GM12891 (cell line): ENCODE data around the gene ATP10D.

Source experiments
- DNase-seq: peaks from one replicate; pipeline ENCODE4 v3.0.0; 2011; ENCODE audit warnings: low spot score; ENCODE audit not compliant: insufficient read length
- FAIRE-seq: peaks from 2 replicates; lab custom pipeline; 2011; peaks lifted over from hg19 to GRCh38; lab: Jason Lieb, UNC
- PAX5 ChIP-seq: IDR thresholded peaks from 2 replicates; pipeline ENCODE4 v1.6.1; 2011; ENCODE audit warnings: low read length, moderate library complexity, mild to moderate bottlenecking; ENCODE audit not compliant: insufficient read depth, severe bottlenecking
- POLR2A ChIP-seq: IDR thresholded peaks from 2 replicates; pipeline ENCODE4 v1.6.1; 2011; ENCODE audit warnings: low read depth, low read length, control low read depth
- POLR2AphosphoS5 ChIP-seq: IDR thresholded peaks from 2 replicates; pipeline ENCODE4 v1.6.1; 2011; ENCODE audit warnings: low read depth, low read length, control low read depth
- POU2F2 ChIP-seq: IDR thresholded peaks from 2 replicates; pipeline ENCODE4 v1.6.1; 2011; ENCODE audit warnings: low read depth, mild to moderate bottlenecking, control low read depth, low read length, moderate library complexity
- SPI1 ChIP-seq: IDR thresholded peaks from 2 replicates; pipeline ENCODE4 v1.6.1; 2011; ENCODE audit warnings: low read depth, low read length, control low read depth
- TAF1 ChIP-seq: IDR thresholded peaks from 2 replicates; pipeline ENCODE4 v1.6.1; 2011; ENCODE audit warnings: low read depth, low read length, control low read depth

The ATP10D gene

GRCh38 chr4:47570816-47571215 lies 85.7 kb downstream of the ATP10D start:
- no peak for TF ChIP-seq SPI1
- TF ChIP-seq PAX5: no peak
- TF ChIP-seq POLR2AphosphoS5: no peak
- TF ChIP-seq POLR2A: no peak
- TF ChIP-seq POU2F2: no peak
- TF ChIP-seq TAF1: no peak
- FAIRE-seq: no peak
- DNase-seq: no peak

- FAIRE-seq (no peak), DNase-seq (no peak)
- TF ChIP-seq POLR2A (no peak), PAX5 (no peak), SPI1 (no peak), POLR2AphosphoS5 (no peak), TAF1 (no peak), POU2F2 (no peak)
Measured at GRCh38 chr4:47572981-47573380, 87.9 kb downstream of the ATP10D start.

- FAIRE-seq (no peak), DNase-seq (no peak)
- TF ChIP-seq POU2F2: no peak
- no peak for TF ChIP-seq PAX5
- no peak for TF ChIP-seq TAF1
- no peak for TF ChIP-seq POLR2AphosphoS5
- no peak for TF ChIP-seq POLR2A
- TF ChIP-seq SPI1: no peak
Measured at GRCh38 chr4:47577779-47578553, 92.9 kb downstream of the ATP10D start.

GRCh38 chr4:47579235-47579634 lies 94.2 kb downstream of the ATP10D start:
- FAIRE-seq (no peak), DNase-seq (no peak)
- TF ChIP-seq POU2F2 (no peak), TAF1 (no peak), PAX5 (no peak), POLR2A (no peak), POLR2AphosphoS5 (no peak), SPI1 (no peak)

GRCh38 chr4:47590325-47590724 lies 105.2 kb downstream of the ATP10D start:
- FAIRE-seq (no peak), DNase-seq (no peak)
- no peak for TF ChIP-seq PAX5
- no peak for TF ChIP-seq SPI1
- no peak for TF ChIP-seq POLR2A
- TF ChIP-seq POLR2AphosphoS5: no peak
- no peak for TF ChIP-seq POU2F2
- TF ChIP-seq TAF1: no peak

DNA sequence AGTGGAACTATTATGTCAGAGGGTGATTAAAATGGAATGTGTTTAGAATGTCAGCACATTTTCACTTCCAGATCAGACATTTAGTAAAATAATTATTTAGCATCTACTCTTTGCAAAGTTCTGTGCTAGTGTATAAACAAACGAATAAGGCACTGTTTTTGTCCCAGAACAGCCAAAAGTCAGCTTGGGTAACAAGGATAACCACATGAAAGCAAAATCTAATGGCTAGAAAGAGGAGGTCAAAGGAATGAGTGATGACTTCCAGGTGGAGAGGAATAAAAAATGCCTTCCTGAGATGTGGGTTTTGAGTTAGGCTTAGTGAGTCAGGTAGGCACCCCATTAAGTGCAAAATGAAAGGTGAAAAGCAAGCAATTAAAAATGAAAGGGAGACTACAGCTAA lies 112.6 kb downstream of the ATP10D start:
- DNase-seq (no peak), FAIRE-seq (no peak)
- TF ChIP-seq TAF1: no peak
- TF ChIP-seq POU2F2: no peak
- no peak for TF ChIP-seq SPI1
- TF ChIP-seq PAX5: no peak
- no peak for TF ChIP-seq POLR2AphosphoS5
- TF ChIP-seq POLR2A: no peak

DNA sequence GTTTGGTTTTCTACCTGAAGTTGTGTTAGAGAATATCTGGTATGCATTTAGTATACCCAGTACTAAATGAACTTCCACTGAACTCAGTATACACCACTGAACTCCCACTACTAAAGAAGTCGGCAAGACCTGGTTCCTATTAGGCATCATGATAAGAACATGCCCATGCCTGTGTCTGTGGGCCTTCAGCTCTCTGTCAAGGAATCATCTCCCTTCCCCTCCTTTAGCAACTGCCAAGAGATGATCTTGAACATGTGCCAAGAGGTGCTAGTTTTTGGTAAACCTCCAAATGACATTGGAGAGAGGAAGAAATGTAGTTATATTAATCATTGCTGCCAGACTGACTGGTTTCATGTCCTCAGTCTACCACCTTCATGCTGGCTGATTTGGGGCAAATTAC lies 113.2 kb downstream of the ATP10D start:
- TF ChIP-seq POU2F2 (no peak), POLR2AphosphoS5 (no peak), TAF1 (no peak), PAX5 (no peak), SPI1 (no peak), POLR2A (no peak)
- no peak for FAIRE-seq
- no peak for DNase-seq

GRCh38 chr4:47598896-47599295 lies 113.8 kb downstream of the ATP10D start:
- no peak for TF ChIP-seq PAX5
- TF ChIP-seq SPI1: no peak
- TF ChIP-seq TAF1: no peak
- FAIRE-seq: no peak
- no peak for DNase-seq

DNA sequence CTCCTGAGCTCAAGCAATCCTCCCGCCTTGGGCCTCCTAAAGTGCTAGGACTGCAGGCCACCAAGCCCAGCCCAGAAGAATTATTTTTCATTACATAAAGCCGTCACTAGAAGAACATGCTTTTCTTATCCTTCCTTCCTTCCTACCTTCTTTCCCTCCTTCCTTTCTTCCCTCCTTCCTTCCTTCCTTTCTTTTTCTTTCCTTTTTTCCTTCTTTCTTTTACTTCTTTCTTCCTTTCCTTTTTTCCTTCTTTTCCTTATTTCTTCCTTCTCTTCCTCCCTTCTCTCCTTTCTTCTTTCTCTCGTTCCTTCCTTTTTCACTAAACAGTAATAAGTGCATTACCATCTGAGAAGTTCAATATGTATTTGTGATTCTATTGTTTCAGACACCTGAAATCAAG lies 121.4 kb downstream of the ATP10D start:
- FAIRE-seq: no peak
- no peak for TF ChIP-seq POU2F2
- TF ChIP-seq TAF1: no peak
- no peak for TF ChIP-seq POLR2AphosphoS5
- no peak for TF ChIP-seq POLR2A
- TF ChIP-seq SPI1: no peak
- DNase-seq: no peak

GRCh38 chr4:47612116-47613023 lies 127.3 kb downstream of the ATP10D start:
- TF ChIP-seq POLR2A (no peak), PAX5 (no peak), SPI1 (no peak), POLR2AphosphoS5 (no peak), TAF1 (no peak), POU2F2 (no peak)
- no peak for DNase-seq
- no peak for FAIRE-seq

- no peak for DNase-seq
- no peak for FAIRE-seq
- TF ChIP-seq POU2F2: no peak
- TF ChIP-seq POLR2A: no peak
- TF ChIP-seq POLR2AphosphoS5: no peak
- no peak for TF ChIP-seq PAX5
- no peak for TF ChIP-seq SPI1
Measured at GRCh38 chr4:47615385-47615784, 130.3 kb downstream of the ATP10D start.
